T-helper 1 cell treated with Interleukin-12 subunit alpha and Interleukin-12 subunit beta and Interleukin-4 antibody, amounts not matched to agents 30 μg/mL and 1 μg/mL, for 36 hours (primary cell): Measurements from ENCODE around the gene PKLR.

ENCODE experiments used
- H3K27ac Mint-ChIP-seq: one replicate; pipeline ENCODE4 v1.8.0; 2021; ENCODE audit warnings: mild to moderate bottlenecking, mixed read lengths
- H3K27me3 Mint-ChIP-seq: one replicate; pipeline ENCODE4 v1.8.0; 2021; ENCODE audit warnings: low read depth, mixed read lengths
- H3K36me3 Mint-ChIP-seq: one replicate; pipeline ENCODE4 v1.8.0; 2021; ENCODE audit warnings: low read depth, mixed read lengths
- H3K4me1 Mint-ChIP-seq: one replicate; pipeline ENCODE4 v1.8.0; 2021; ENCODE audit warnings: low read depth, mixed read lengths
- H3K4me3 Mint-ChIP-seq: one replicate; pipeline ENCODE4 v1.8.0; 2021; ENCODE audit warnings: mild to moderate bottlenecking, moderate library complexity, mixed read lengths
- H3K9me3 Mint-ChIP-seq: one replicate; pipeline ENCODE4 v1.8.0; 2021; ENCODE audit warnings: mixed read lengths

The PKLR gene

DNA sequence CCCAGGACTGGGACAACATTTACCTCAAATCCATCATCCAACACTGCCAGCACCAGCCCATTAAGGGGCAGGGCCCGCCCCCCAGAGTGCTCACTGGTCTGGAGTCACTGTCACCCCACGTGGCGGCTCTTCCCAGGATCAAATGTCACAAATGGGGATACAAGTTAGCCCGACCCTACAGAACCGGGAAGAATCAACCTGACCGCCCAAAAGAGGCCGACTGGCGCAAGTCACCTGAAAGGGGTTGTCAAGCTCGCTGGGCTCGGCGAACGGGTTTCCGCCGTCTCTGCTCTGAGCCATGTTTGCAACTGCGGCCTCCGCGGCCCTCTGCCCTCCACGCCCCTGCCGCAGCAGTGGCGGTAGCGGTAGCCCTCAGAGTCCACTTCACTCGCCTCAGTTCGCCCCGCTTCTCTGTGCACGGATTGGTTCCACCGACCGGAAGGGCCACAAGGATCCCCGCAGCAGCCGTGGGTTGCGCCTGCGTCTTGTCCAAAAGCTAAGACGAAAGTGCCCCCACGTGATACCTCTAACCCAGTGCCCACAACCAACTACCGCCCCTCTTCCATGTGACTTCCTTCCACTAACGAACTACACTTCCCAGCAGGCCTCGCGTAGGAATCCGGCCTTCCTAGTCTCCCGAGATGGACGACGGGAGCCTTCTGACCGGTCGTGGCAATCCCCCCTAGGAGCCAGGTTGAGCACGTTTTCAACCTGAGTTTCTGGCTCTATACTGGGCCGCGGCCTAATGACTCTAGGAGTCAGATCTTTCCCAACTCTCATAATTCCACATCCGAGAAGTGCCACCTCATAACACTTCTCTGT, 39.2 kb downstream of the PKLR start, which contains the start of gene SCAMP3:
Gene SCAMP3, minus strand, starts transcription at position 509 of the 822 bp plus-strand sequence. Its CDS starts 209 bp downstream, at position 300.
- H3K27ac Mint-ChIP-seq = peak within 1 kb of the TSS; percentile 99
- peaks cover 59% of the 10 kb centered on the region for H3K36me3 Mint-ChIP-seq
- no peaks in the 10 kb centered on the region for H3K9me3 Mint-ChIP-seq
- H3K4me3 Mint-ChIP-seq = peak within 1 kb of the TSS; percentile 100
- no peaks in the 10 kb centered on the region for H3K27me3 Mint-ChIP-seq
- H3K4me1 Mint-ChIP-seq = peaks cover 31% of the 10 kb centered on the region

DNA sequence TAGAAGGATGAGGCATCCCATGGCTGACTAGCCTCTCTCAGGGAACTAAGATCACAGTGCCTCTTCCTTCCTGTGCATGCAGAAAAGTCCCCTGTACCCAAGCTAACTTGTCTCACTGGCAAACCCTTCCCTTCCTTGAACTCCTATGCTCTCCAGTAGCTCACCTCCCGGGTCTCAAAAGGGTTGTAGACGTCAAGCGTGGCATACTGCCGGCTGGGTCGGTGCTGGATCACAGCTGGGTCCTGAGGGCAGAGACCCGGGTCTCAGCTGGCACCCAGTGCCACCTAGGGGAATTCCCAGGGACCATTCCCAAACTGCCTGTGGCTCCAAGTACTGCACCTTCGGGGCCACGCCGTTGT, 39.8 kb downstream of the PKLR start:
- Mint-ChIP-seq H3K27me3 (no peaks in the 10 kb centered on the region), H3K9me3 (no peaks in the 10 kb centered on the region), H3K4me1 (peaks cover 34% of the 10 kb centered on the region), H3K27ac (peak overlapping the region; percentile 99), H3K36me3 (peaks cover 58% of the 10 kb centered on the region), H3K4me3 (peak overlapping the region; percentile 100)

DNA sequence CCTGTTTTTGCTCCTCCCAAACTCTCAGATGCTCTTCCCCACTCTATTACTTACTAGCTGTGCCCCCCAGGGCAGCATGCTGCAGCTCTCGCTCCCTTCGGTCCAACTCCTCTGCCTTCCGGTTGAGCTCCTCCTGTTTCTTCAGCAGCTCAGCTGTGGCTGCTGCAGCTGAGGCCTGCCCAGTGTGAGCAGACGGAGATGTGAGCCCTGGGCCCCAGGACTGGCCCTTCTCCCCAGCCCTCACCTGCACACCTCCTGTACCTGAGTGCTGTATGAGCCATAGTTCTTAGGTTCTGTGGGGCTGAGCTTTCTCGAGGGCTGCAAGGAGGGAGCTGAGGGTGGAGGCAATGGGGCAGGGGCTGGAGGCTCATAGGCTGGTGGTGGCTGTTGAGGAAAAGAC, 41.0 kb downstream of the PKLR start:
- Mint-ChIP-seq H3K36me3 (peaks cover 54% of the 10 kb centered on the region), H3K4me1 (peaks cover 43% of the 10 kb centered on the region), H3K27ac (no peak overlapping the region)

DNA sequence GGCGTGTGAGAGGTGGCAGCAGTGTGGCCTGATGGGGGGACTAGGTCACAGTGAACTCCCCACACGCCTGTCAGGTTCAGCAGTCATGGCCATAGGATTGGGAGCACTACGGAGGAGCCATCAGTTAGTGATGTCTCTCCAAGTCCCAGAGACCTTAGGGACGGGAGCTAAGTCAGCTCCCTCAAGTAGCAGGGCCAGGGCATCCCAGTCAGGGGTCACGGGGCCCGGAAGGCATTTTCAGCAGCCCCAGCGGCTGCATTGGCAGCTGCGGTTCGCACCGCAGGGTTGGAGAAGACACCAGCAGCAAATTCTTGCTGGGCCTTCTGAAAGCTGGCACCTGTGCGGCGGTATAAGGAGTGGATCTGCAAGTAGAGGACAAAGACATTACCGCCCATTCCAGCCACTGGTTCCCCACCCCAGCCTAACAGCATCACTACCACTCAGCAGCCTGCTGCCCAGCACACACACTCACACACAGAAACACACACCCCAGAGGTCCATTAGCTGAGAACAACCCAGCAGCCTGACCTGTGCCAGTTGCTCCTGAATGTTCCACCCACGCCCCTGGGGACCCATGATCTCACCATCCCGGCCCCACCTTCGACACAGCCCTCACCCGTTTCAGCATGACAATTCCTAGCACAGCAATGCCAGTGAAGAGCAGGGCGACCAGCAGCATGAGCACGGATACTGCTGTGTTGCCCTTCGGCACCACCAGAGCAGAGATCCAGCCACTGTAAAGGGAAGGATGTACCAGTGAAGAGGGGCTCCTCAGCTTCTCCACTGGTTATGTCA, 45.0 kb downstream of the PKLR start:
- H3K36me3 Mint-ChIP-seq = peaks cover 28% of the 10 kb centered on the region
- peaks cover 41% of the 10 kb centered on the region for H3K4me1 Mint-ChIP-seq
- H3K27ac Mint-ChIP-seq = no peak overlapping the region
- H3K9me3 Mint-ChIP-seq = no peaks in the 10 kb centered on the region
- peak overlapping the region; percentile 77 for H3K4me3 Mint-ChIP-seq
- no peaks in the 10 kb centered on the region for H3K27me3 Mint-ChIP-seq

More for the DNA sequence above, 41.0 kb downstream of the PKLR start:
- Mint-ChIP-seq H3K27me3 (no peaks in the 10 kb centered on the region), H3K9me3 (no peaks in the 10 kb centered on the region), H3K4me3 (no peak overlapping the region)

DNA sequence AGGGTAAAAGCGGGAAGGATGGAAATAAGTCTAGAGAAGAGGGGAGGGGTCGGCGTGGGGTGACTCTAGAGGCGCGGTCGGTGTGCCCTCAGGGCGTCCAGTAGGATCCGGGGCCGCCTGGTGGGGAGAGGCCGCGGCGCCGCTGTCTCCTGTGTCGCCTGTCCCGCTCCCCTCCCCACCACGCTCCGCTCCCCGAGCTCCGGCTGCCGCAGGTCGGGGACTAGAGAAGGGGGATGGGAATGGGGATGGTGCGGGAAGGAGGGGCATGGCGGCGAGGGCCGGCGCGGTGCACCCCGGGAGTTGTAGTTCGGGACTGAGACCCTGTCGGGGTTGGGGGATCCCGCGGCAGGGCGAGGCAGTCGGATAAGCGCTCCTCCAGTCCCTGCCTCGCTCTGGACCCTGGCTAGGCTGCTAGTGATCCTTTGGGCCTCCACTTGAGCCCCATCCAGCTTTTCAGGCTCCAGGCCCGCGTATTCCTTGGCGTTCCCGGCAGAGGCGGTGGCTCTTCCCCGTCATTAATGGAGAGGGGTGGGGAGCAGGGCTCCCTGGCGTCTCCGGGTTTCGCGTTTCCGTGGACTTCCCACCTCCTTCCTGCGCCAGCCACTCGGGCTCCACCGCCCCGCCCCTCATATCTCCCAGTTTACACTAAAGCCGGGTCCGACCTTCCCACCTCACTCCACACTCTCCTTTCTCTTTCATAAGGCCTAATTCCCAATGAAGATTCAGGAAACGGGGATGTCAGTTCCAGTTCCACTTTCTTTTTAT, 45.8 kb downstream of the PKLR start, which contains the start of gene ENTREP3:
Gene ENTREP3, minus strand, starts transcription at position 241 of the 765 bp plus-strand sequence. CDS start 606 bp downstream, outside the sequence.
- Mint-ChIP-seq H3K4me3 (peak within 1 kb of the TSS; percentile 80), H3K4me1 (peaks cover 40% of the 10 kb centered on the region), H3K36me3 (peaks cover 23% of the 10 kb centered on the region), H3K27me3 (no peaks in the 10 kb centered on the region), H3K9me3 (no peaks in the 10 kb centered on the region), H3K27ac (peak within 1 kb of the TSS; percentile 73)

DNA sequence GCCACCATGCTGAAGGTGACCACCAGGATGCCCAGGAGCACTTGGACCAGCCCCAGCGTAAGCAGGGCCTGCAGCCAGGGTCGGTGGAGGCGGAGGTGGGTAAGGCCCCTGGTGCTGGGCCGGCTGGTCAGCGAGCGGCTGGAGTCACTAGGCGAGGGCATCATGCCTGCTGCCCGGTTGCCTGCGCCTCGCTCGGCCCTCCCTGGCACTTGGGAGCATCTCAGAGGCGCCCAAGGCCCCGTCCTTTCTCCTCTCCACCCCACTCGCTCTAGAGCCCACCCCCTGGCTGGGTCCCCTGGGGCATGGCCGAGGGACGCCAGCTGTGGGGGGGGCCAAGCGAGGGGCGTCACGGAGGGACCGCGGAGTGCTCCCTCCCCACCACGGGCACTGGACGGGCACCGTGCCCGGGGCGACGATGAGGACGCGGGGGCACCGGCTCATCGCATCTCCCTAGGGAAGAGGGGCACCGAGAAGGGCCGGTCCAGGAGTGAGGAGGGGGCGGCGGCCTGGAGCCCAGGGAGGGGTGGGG, 46.5 kb downstream of the PKLR start:
- peak overlapping the region; percentile 36 for H3K27ac Mint-ChIP-seq
- no peaks in the 10 kb centered on the region for H3K9me3 Mint-ChIP-seq
- H3K4me3 Mint-ChIP-seq = peak overlapping the region; percentile 80
- no peaks in the 10 kb centered on the region for H3K27me3 Mint-ChIP-seq
- H3K36me3 Mint-ChIP-seq = peaks cover 18% of the 10 kb centered on the region
- peaks cover 39% of the 10 kb centered on the region for H3K4me1 Mint-ChIP-seq

DNA sequence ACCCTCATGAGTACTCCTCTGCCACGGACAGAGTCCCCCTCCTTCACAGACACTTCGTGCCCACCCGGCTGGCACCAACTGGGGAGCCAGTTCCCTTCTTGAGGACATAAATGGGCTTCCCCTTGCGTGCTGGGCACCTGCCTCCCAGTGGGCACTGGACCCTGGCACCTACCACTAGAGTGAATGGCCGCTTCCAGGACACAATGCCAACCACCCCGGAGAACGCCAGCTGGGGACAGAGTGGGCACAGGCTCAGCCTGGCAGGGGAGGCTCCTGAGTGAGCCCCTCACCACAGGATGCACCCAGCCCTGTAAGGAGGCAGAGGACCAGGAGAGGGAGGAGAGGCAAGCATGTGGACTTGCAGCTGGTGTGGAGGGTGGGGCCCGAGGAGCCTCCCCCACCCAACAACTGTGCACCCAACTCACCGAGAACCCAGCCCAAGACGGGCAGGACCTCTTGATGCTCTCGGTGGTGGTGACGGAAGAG, 47.0 kb downstream of the PKLR start:
- peak overlapping the region; percentile 80 for H3K4me3 Mint-ChIP-seq
- no peaks in the 10 kb centered on the region for H3K9me3 Mint-ChIP-seq
- no peaks in the 10 kb centered on the region for H3K27me3 Mint-ChIP-seq
- H3K36me3 Mint-ChIP-seq = peaks cover 18% of the 10 kb centered on the region
- H3K27ac Mint-ChIP-seq = peak overlapping the region; percentile 73
- peaks cover 39% of the 10 kb centered on the region for H3K4me1 Mint-ChIP-seq

DNA sequence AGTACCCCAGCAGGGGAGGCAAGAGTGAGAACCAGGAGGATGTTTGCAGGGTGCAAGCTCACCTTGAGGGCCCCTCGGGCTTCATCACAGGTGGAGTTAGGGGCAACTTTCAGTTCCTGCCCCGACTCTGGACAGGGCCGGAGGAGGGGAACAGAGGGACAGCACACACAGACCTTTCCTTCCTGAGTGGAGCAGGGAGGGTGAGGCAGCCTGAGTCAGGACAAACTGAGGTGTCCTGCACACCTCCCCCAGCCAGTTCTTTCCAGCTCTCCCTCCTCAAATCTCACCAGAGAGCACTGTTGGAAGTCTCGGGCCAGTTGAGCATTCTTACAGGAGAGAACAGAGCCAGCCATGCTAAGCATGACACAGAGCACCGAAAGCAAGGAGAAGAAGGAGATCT, 47.4 kb downstream of the PKLR start:
- Mint-ChIP-seq H3K4me3 (peak overlapping the region; percentile 80), H3K4me1 (peaks cover 39% of the 10 kb centered on the region), H3K36me3 (peaks cover 18% of the 10 kb centered on the region), H3K27ac (no peak overlapping the region), H3K9me3 (no peaks in the 10 kb centered on the region), H3K27me3 (no peaks in the 10 kb centered on the region)

DNA sequence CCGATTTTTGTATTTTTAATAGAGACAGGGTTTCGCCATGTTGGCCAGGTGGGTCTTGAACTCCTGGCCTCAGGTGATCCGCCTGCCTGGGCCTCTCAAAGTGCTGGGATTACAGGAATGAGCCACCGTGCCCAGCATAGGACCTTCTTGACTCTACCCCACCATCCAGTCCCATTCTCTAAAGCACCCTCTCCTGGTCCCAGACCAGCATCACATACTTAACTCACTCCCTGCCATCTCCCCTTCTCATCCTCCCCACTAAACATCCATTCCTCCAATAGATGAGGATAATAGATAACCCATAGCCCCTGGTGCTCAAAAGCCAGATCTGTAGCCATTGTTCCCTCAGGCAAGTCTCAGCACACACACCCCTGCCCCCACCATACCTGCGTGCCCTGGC, 48.0 kb downstream of the PKLR start:
- Mint-ChIP-seq H3K4me1 (peaks cover 39% of the 10 kb centered on the region), H3K36me3 (peaks cover 14% of the 10 kb centered on the region), H3K9me3 (no peaks in the 10 kb centered on the region), H3K27me3 (no peaks in the 10 kb centered on the region), H3K27ac (no peak overlapping the region), H3K4me3 (peak overlapping the region; percentile 80)

DNA sequence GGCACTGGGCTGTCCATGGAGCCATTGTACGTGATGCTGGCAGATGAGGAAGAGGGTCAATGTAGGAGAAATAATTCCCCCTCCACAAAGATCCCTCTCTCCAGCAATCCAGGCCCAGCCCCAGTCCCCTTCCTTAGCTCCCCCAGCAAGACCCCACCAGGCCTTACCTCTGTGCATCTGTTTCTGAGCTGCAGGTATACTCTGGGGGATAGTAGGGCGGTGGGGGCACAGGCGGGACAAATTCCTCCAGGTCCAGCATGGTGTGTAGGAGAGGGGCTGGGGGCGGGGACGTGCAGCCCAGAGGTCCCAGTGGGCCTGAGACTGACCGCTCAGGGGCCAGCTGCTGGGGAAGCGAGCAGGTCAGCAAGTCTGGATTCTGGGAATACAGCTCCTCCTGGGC, 49.7 kb downstream of the PKLR start:
- H3K4me3 Mint-ChIP-seq = no peak overlapping the region
- no peaks in the 10 kb centered on the region for H3K9me3 Mint-ChIP-seq
- peaks cover 35% of the 10 kb centered on the region for H3K4me1 Mint-ChIP-seq
- H3K36me3 Mint-ChIP-seq = peaks cover 6% of the 10 kb centered on the region
- H3K27ac Mint-ChIP-seq = no peak overlapping the region
- no peaks in the 10 kb centered on the region for H3K27me3 Mint-ChIP-seq

DNA sequence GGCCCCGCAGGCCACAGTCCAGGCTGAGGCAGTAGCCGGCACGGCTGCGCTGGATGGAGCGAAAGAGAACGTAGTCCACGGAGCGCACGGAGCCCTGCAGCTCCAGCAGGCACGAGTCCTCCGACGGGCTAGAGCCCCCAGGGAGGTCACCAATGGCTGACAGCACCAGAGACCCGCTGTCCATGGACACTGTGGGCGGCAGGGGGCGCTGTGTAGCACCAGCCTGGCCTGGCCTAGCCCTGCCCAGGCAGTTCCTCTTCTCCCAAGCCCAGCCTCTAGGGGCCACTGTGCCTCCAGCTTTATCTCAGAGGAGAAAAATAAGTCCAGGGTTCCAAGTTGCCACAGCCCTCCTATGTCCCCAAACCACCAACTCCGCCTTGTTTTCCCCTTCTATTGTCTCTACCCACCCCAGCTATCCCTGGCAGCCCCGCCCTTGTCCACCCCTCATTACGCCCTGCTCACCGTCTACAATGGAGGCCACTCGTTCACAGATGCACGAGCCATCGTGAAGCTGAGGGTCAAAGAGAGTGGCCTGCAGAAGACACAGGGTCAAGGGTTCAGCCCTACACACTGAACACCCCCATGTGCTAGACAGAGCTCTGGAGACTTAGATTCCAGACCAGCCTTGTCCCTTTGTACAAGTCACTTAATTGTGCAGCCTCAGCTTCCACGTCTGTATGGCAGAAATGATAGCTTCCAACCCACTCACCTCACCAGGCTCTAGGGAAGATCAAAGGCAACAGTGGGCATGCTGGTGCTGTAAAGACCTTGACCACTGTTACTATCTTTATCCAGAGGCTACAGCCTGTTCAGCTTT, 50.4 kb downstream of the PKLR start:
- no peak overlapping the region for H3K27ac Mint-ChIP-seq
- H3K4me1 Mint-ChIP-seq = peaks cover 34% of the 10 kb centered on the region
- peaks cover 7% of the 10 kb centered on the region for H3K36me3 Mint-ChIP-seq
- H3K27me3 Mint-ChIP-seq = no peaks in the 10 kb centered on the region
- peak overlapping the region; percentile 48 for H3K4me3 Mint-ChIP-seq
- H3K9me3 Mint-ChIP-seq = no peaks in the 10 kb centered on the region

DNA sequence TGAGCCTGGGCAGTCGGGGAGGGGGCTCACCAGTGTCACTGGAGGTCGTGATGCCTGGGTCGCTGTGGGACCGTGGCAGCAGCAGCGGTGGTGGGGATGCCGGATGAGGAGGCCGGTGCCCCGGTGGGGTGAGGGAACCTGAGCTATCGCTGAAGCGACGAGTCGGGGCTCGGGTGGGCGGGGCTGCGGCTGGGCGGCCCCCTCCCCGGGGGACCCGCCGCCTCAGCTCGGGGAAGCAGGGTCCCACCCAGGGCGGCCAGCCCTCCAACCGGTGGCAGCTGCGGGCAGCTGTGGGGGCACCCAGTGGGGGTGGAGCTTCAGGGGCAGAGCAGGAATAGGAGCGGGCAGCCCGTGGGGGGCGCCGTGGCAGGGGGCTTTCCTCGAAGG, 51.0 kb downstream of the PKLR start:
- Mint-ChIP-seq H3K4me3 (peak overlapping the region; percentile 72), H3K4me1 (peaks cover 35% of the 10 kb centered on the region), H3K27ac (peak overlapping the region; percentile 59), H3K27me3 (no peaks in the 10 kb centered on the region), H3K36me3 (peaks cover 7% of the 10 kb centered on the region), H3K9me3 (no peaks in the 10 kb centered on the region)
